ENCODE data around the gene NAA50.

Gene NAA50

GRCh38 chr3:113685956-113686721 lies 59.9 kb downstream of the NAA50 start:
- Mint-ChIP-seq H3K36me3 (ENCODE audit: low read depth) (peaks cover 27% of the 10 kb centered on the region), H3K27ac (no peak overlapping the region), H3K9me3 (peaks cover 27% of the 10 kb centered on the region), H3K4me3 (no peak overlapping the region), H3K27me3 (ENCODE audit: low read depth) (no peaks in the 10 kb centered on the region), H3K4me1 (ENCODE audit: low read depth) (no peaks in the 10 kb centered on the region)

- H3K9me3 Mint-ChIP-seq, result peaks cover 27% of the 10 kb centered on the region
- no peak overlapping the region for H3K4me3 Mint-ChIP-seq
- H3K27me3 Mint-ChIP-seq (ENCODE audit: low read depth), result no peaks in the 10 kb centered on the region
- no peaks in the 10 kb centered on the region for H3K4me1 Mint-ChIP-seq (ENCODE audit: low read depth)
- H3K27ac Mint-ChIP-seq, result no peak overlapping the region
- peaks cover 27% of the 10 kb centered on the region for H3K36me3 Mint-ChIP-seq (ENCODE audit: low read depth)
Measured at GRCh38 chr3:113685124-113685523, 60.9 kb downstream of the NAA50 start.

- no peak overlapping the region for H3K4me3 Mint-ChIP-seq
- no peak overlapping the region for H3K27ac Mint-ChIP-seq
- H3K4me1 Mint-ChIP-seq (ENCODE audit: low read depth), result no peaks in the 10 kb centered on the region
- peaks cover 27% of the 10 kb centered on the region for H3K9me3 Mint-ChIP-seq
- H3K36me3 Mint-ChIP-seq (ENCODE audit: low read depth), result peaks cover 27% of the 10 kb centered on the region
- H3K27me3 Mint-ChIP-seq (ENCODE audit: low read depth), result no peaks in the 10 kb centered on the region
Measured at GRCh38 chr3:113684271-113684819, 61.7 kb downstream of the NAA50 start.

DNA sequence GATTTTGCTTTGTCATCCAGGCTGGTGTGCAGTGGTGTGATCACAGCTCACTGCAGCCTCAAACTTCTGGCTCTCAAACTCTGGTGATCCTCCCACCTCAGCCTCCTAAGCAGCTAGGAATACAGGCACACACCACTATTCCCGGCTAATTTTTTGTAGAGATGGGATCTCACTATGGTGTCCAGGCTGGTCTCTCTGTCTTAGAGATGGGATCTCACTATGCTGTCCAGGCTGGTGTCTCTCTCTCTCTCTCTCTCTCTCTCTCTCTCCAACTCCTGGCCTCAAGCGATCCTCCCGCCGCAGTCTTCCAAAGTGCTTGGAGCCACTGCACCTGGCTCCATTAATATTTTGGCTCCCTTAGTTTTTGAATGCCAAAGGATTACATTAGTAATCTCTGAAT lies 67.3 kb downstream of the NAA50 start:
- no peak overlapping the region for H3K27ac Mint-ChIP-seq
- H3K9me3 Mint-ChIP-seq, result peaks cover 2% of the 10 kb centered on the region
- H3K4me1 Mint-ChIP-seq (ENCODE audit: low read depth), result no peaks in the 10 kb centered on the region
- peaks cover 17% of the 10 kb centered on the region for H3K36me3 Mint-ChIP-seq (ENCODE audit: low read depth)
- no peak overlapping the region for H3K4me3 Mint-ChIP-seq
- no peaks in the 10 kb centered on the region for H3K27me3 Mint-ChIP-seq (ENCODE audit: low read depth)

GRCh38 chr3:113677737-113678136 lies 68.3 kb downstream of the NAA50 start:
- Mint-ChIP-seq H3K9me3 (no peaks in the 10 kb centered on the region), H3K27me3 (ENCODE audit: low read depth) (no peaks in the 10 kb centered on the region), H3K4me3 (no peak overlapping the region), H3K27ac (peak overlapping the region; percentile 17), H3K36me3 (ENCODE audit: low read depth) (peaks cover 13% of the 10 kb centered on the region), H3K4me1 (ENCODE audit: low read depth) (no peaks in the 10 kb centered on the region)

GRCh38 chr3:113676261-113676660 lies 69.8 kb downstream of the NAA50 start:
- Mint-ChIP-seq H3K27me3 (ENCODE audit: low read depth) (no peaks in the 10 kb centered on the region), H3K9me3 (no peaks in the 10 kb centered on the region), H3K4me3 (no peak overlapping the region), H3K36me3 (ENCODE audit: low read depth) (peaks cover 13% of the 10 kb centered on the region), H3K27ac (no peak overlapping the region), H3K4me1 (ENCODE audit: low read depth) (no peaks in the 10 kb centered on the region)

- H3K4me1 Mint-ChIP-seq (ENCODE audit: low read depth), result no peaks in the 10 kb centered on the region
- no peaks in the 10 kb centered on the region for H3K9me3 Mint-ChIP-seq
- no peak overlapping the region for H3K4me3 Mint-ChIP-seq
- peaks cover 17% of the 10 kb centered on the region for H3K36me3 Mint-ChIP-seq (ENCODE audit: low read depth)
- no peaks in the 10 kb centered on the region for H3K27me3 Mint-ChIP-seq (ENCODE audit: low read depth)
- H3K27ac Mint-ChIP-seq, result no peak overlapping the region
Measured at GRCh38 chr3:113673593-113673992, 72.5 kb downstream of the NAA50 start.

- no peaks in the 10 kb centered on the region for H3K9me3 Mint-ChIP-seq
- peaks cover 10% of the 10 kb centered on the region for H3K4me1 Mint-ChIP-seq (ENCODE audit: low read depth)
- H3K4me3 Mint-ChIP-seq, result no peak overlapping the region
- no peaks in the 10 kb centered on the region for H3K27me3 Mint-ChIP-seq (ENCODE audit: low read depth)
- H3K36me3 Mint-ChIP-seq (ENCODE audit: low read depth), result peaks cover 16% of the 10 kb centered on the region
- no peak overlapping the region for H3K27ac Mint-ChIP-seq
Measured at GRCh38 chr3:113668015-113668414, 78.0 kb downstream of the NAA50 start.
